HG03354 (cell line): Measurements from ENCODE around the gene ENHO.
"Not testable (repeated sequence)": the region's sequence is repeated elsewhere in the genome, so short reads cannot be mapped to it uniquely, and the experiment has no call there.

ENCODE experiments used
- ATAC-seq: cut with Tn5 transposase; IDR thresholded peaks from one replicate; pipeline ENCODE4 v1.9.1; 2021; ENCODE audit warnings: mild to moderate bottlenecking; ENCODE audit not compliant: unreplicated experiment, poor library complexity, severe bottlenecking

ENHO gene

DNA sequence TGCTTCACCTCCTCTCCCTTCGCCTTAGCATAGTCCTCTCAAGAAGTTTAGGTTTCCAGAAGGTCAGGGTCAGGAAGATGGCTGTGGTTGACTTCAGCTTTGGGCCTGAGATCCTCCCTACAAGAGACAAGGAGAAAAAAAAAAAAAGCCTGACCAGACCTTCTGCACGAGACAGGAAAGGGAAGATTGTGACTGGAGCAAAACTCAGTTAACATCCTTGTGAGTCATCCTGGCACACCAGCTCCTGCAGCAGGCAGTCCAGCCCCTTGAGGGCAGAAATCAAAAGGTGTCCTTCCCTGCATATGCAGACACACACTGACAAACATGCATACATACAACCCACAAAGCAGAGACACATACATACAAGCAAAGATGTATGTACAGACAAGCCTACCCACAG lies 18.0 kb upstream of the ENHO start:
- no peak for ATAC-seq

DNA sequence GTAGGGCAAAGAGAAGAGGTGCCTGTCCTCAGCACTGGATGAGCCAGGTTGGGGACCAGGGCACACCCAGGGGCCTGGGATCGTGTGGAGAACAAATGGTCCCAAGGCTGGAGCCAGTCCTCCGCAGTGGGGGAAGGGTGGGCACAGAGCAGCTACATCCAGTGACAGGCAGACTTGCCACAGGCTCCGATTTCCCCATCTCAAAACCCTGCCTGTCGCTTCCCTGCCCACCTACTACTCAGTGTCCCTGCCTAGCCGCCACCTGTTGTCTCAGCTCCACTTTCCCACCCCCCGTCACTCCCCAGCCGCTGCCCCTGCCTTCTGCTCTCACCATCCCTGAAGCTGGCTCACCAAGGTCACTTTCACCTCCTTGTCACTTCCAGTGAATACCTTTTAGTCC lies 13.9 kb upstream of the ENHO start:
- ATAC-seq, result no peak

DNA sequence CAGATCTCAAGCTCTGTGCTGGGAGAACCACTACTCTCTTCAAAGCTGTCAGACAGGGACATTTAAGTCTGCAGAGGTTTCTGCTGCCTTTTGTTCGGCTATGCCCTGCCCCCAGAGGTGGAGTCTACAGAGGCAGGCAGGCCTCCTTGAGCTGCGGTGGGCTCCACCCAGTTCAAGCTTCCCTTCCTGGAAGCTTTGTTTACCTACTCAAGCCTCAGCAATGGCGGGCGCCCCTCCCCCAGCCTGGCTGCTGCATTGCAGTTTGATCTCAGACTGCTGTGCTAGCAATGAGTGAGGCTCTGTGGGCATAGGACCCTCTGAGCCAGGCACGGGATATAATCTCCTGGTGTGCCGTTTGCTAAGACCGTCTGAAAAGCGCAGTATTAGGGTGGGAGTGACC lies 9.3 kb upstream of the ENHO start:
- ATAC-seq, result not testable (repeated sequence)

DNA sequence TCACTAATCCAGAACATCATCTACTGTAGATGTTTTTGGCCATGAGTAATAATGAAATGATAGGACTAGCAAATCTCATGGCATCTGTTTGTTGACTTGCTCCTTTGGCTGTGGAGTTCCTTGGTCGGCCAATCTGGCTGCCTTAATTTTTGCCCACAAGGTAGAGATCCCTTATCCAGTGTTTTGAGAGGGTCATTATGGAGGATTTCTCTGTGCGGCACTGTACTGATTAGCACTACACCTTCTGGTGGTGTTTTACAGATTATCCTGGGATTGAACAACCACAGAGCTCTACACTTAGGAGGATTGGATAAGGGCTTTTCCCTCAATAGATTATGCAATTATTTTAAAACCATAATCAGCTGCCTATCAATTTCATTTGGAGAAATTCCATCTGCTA lies 3.2 kb upstream of the ENHO start:
- ATAC-seq, result no peak

- no peak for ATAC-seq
Observed at GRCh38 chr9:34524349-34524748, 1.6 kb upstream of the ENHO start.

- ATAC-seq, result no peak
Observed at GRCh38 chr9:34522091-34522887, 501 bp downstream of the ENHO start.

GRCh38 chr9:34521406-34522045 lies 1.3 kb downstream of the ENHO start:
- ATAC-seq, result no peak

DNA sequence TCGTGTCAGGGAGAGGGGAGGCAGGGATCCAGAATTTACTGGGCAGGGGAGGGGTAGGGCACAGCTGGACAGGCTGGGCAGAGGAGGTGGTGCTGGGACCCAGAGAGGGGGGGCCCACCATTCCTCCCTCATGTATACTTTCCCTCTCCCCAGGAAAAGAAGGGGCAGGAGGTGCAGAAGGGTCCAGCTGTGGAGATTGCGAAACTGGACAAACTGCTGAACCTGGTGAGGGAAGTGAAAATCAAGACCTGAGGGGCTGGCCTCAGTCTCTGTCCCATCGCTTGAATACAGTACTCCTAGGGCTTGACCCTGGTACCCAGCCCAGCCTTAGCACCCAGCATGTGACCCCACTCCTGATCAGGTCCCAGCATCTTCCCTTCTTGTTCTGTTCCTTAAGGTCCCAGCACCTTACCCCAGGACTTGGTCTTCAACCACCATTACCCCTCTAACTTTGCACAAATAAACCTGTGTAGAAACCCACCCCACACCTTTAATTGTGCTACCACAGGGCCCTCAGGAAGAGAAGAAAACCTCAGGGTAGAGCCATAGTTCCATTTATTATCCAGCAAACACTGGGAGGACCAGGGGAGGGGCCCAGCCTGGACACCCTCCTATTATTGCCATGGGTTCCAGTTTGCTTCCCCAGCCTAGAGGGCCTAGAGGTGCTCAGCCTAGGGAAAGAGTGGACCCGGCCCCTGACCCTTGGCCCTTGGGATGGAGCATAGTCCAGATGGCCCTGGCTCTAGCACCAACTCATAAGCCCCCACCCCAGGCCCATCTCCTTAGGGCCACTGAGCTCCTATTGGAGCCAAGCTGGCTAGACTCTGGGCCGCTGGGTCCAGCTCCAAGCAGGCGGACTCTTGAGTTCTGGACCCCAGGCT lies 2.0 kb downstream of the ENHO start:
- ATAC-seq, result no peak

GRCh38 chr9:34520096-34520495 lies 2.7 kb downstream of the ENHO start:
- ATAC-seq, result no peak

DNA sequence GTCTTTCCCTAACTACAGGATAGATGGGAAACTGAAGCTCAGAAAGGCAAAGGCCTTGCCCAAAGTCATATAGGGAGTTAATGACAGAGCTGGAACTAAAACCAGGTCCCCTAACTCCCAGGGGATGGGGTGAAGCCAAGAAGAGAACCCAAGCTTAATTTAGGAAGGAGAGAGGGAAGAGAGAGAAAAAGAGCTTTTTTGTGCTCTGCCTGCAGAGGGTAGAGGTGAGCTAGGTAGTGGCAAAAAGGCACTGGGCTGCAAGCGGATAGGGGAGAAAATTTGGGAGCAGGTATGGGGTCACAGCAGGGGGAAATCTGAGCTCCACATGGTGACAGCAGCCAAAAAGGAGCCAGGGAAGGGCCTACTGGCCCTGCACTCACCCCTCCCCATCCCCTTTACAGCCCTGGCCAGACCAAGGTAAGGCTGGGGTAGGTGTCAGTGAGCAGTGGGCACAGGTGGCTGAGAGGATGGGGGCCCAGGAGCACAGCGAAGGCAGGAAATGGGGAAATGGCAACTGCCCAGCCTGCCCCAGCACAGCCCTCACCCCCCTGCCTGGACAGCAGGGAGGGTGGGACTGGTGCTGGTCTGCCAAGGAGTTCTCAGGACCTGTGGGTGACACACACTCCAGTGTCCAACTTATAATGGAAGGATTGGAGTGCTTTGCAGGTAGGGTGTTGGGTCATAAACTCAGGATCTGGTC lies 3.3 kb downstream of the ENHO start:
- no peak for ATAC-seq

- ATAC-seq, result no peak
Observed at GRCh38 chr9:34518896-34519295, 3.9 kb downstream of the ENHO start.

DNA sequence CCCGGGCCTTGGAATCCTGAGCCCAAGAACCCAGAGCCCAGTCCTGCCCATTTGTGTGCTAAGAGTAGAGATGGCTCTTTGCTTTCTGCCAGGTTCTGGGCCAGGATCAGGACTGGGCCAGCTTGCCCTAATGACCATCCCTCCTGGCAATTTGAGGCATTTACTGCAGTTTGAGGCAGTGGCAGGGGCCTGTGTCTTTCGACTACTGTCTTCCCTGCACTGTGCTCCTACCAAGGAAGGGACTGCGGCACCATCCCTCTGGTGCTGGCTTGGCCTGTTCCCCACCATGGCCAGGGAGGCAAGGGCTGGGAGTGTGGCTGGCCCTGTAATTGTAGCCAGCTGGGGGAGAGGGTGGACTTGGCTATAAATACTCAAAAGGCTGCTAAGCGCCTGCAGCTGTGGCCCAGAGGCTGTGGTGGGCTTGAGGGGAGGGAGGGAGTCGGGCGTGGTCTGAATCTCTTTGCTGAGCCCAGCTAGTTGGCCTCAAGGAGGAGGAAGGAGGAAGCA lies 4.6 kb downstream of the ENHO start:
- ATAC-seq, result no peak

DNA sequence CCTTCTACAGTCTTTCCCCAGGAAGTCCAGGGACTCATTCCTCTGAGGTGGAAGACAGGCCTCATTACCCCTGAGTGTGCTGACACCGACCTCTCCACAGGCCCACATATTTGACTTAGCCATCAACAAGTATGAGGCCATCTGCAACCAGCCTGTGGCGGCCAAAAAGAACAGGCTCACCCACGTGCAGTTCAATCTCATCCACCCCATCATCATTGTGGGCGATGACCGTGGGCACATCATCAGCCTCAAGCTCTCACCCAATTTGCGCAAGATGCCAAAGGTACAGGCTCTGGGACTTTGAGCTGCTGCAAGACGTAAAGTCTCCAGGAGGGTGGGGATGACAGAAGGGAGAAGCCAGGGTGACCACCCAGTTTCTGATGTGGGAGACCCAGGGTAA lies 5.6 kb downstream of the ENHO start:
- ATAC-seq, result no peak

- ATAC-seq, result no peak
Observed at GRCh38 chr9:34515959-34516358, 6.8 kb downstream of the ENHO start.

DNA sequence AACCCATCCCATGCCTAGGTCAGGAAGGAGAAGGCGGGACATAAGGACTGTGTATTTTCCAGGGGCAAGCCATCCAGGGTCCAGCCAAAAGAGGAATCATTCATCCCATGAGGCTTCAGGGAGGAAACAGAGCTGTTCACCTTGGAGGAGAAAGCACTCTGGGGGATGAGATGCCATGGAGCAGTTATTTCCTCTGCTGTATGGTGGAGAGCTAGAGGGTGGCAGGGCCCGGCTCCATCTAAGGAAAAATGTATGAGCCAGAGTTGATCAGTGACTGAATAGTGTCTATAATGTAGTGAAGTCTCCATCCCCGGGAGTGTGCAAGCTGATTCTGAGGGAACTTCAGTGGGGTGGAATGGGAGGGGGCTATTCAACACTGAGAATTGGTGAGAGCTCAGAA lies 8.0 kb downstream of the ENHO start:
- no peak for ATAC-seq

- no peak for ATAC-seq
Observed at GRCh38 chr9:34514401-34514800, 8.4 kb downstream of the ENHO start.

- no peak for ATAC-seq
Observed at GRCh38 chr9:34513567-34514214, 9.1 kb downstream of the ENHO start.

GRCh38 chr9:34512131-34513078 lies 10.4 kb downstream of the ENHO start:
- no peak for ATAC-seq
